SK-N-SH treated with all-trans-retinoic acid at 6 μM for 48 hours (cell line): ENCODE results near the gene TPRKB.

Experiments used
- BACH2 ChIP-seq: fragments of 250-450 bp; sonication (Bioruptor Pico); IDR thresholded peaks from 2 replicates; pipeline ENCODE4 v1.9.0; 2021; ENCODE audit warnings: mild to moderate bottlenecking, borderline replicate concordance
- CSDC2 ChIP-seq: fragments of 250-450 bp; sonication (Bioruptor Pico); IDR thresholded peaks from 2 replicates; pipeline ENCODE4 v1.5.0; 2020; ENCODE audit warnings: mild to moderate bottlenecking, moderate library complexity
- ESRRG ChIP-seq: fragments of 250-450 bp; sonication (Bioruptor Pico); IDR thresholded peaks from 2 replicates; pipeline ENCODE4 v1.6.1; 2021; ENCODE audit warnings: mild to moderate bottlenecking
- ISL1 ChIP-seq: fragments of 250-450 bp; sonication (Bioruptor Pico); IDR thresholded peaks from 2 replicates; pipeline ENCODE4 v2.1.2; 2022; ENCODE audit warnings: mild to moderate bottlenecking, moderate library complexity
- PATZ1 ChIP-seq: fragments of 250-450 bp; sonication (Bioruptor Pico); IDR thresholded peaks from 2 replicates; pipeline ENCODE4 v1.8.0; 2020; ENCODE audit warnings: mild to moderate bottlenecking, moderate library complexity, borderline replicate concordance
- RARB ChIP-seq: fragments of 250-450 bp; sonication (Bioruptor Pico); IDR thresholded peaks from 2 replicates; pipeline ENCODE4 v1.8.0; 2021; ENCODE audit warnings: mild to moderate bottlenecking, moderate library complexity
- SNAI2 ChIP-seq: fragments of 250-450 bp; sonication (Bioruptor Pico); IDR thresholded peaks from 2 replicates; pipeline ENCODE4 v1.5.0; 2020; ENCODE audit warnings: mild to moderate bottlenecking, moderate library complexity
- TSHZ2 ChIP-seq: fragments of 250-450 bp; sonication (Bioruptor Pico); IDR thresholded peaks from 2 replicates; pipeline ENCODE4 v1.5.0; 2020; ENCODE audit warnings: mild to moderate bottlenecking, moderate library complexity

- TF ChIP-seq TSHZ2 (no peak), RARB (CRISPR knock-in tag) (no peak), ISL1 (CRISPR knock-in tag) (no peak), CSDC2 (CRISPR knock-in tag) (no peak), SNAI2 (no peak), BACH2 (CRISPR knock-in tag) (no peak), ESRRG (CRISPR knock-in tag) (no peak), PATZ1 (CRISPR knock-in tag) (no peak)
Measured at GRCh38 chr2:73714091-73714490, 23.1 kb downstream of the TPRKB start.
